Activated CD4-positive, alpha-beta T cell treated with anti-CD3 and anti-CD28 coated beads, Interleukin-10, Interleukin-2, amounts not matched to agents 100 ng/mL and 50 ng/mL, durations not matched to agents 16 hours and 8 hours (primary cell): Measurements from ENCODE around the gene SLIT1.
A peak's percentile ranks its signal among the peaks of the same experiment; 100 is the strongest.

Experiments used
- DNase-seq: peaks from one replicate; pipeline ENCODE4 v3.0.0-alpha.2; 2020

Gene SLIT1

GRCh38 chr10:97078261-97078937 is 107.4 kb downstream of the SLIT1 start:
- DNase-seq, result no peak

DNA sequence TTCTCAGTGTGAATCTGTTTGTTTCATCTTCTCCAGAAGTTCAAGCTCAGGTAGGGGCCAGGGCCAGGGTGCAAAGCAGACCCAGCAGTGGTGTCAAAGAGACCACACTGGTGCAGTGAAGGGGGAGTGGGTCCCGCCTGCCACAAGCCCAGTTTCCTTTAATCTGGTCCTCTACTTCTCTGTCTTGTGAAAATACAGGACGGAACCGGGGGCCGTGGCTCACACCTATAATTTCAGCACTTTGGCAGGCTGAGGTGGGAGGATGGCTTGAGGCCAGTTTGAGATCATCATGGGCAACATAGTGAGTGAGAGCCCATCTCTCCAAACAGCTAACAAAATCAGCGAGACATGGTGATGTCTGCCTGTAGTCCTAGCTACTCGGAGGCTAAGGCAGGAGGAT is 109.0 kb downstream of the SLIT1 start:
- no peak for DNase-seq

GRCh38 chr10:97075961-97076525 is 109.7 kb downstream of the SLIT1 start:
- no peak for DNase-seq

GRCh38 chr10:97075421-97075820 is 110.3 kb downstream of the SLIT1 start:
- DNase-seq, result no peak

DNA sequence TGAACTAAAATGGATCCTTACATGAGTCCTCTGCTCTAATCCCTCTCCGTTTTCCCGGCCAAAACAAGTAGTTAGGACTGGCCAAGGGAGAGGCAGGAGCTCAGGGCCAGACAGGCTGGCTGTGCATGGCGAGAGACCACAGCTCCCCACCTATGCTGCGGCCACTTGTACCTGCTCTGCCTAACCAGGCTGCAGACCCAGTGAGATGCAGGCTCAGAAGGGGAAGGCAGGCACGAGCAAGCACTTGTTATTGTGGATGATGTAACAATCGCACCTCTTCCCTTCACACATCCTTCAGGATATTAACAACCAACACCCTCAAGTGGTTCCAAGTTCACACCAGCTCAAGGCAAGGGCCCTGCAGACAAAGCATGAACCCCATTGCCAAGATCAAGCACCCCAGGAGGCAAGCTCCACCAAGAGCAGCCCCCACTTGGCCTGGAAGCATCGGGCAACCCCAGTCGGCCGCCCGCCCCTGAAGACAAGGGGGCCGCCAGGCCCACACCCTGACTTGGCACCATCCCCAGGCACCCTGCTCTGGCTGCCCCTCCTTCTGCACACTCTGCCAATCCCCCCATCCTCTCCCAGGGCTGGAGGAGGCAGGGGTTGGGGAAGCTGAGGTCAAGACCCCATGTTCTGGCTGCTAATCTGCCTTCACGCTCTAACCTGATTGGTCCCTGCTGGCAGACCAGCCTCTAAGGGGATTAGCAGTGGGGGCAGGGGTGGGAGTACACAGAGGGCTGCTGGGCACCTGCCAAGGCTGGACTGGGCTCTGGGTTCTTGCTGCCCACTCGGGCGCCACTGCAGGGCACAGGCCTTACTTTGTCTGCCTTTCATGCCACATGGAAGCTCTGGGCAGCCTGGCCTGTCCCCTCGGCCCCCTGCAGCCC is 111.3 kb downstream of the SLIT1 start:
- DNase-seq, result no peak

DNA sequence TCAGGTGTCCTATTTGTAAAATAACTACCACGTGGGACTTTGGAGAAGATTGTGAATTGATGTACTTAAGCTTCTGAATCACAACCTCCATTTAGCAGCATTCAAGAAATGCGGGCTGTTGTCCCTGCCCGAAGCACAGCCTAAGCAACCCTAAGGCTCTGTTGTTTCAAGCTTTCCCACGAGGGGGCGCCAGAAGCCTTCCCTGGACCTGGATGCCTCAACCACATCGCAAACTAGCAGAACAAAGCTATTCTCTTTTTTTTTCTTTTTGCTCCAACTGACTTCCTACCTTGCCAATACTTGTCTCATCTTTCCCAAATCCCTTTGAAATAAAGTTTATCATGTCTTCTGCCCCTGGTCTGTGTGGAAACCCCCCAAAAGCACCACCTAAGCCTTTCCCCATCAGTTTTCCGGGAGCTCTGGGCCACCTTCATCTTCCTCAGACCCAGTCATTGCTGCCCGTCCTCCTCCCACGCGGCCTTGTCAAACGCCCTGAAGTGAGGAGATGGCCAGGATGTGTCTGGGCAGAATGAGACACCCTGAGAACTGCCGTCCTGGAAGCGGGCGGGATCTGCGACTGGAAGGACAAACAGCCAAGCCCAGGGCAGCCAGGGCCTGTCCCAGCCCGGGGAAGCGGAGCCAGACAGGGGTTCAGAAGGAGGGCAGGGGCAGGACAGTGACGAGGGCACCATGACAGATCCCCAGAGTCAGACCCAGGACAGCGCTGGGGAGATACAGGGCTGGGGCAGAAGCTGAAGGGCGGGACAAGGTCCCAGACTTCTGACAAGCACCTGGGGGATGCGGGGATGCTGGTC is 112.7 kb downstream of the SLIT1 start:
- peak; percentile 85 for DNase-seq

- DNase-seq, result no peak
Measured at GRCh38 chr10:97071496-97071895, 114.3 kb downstream of the SLIT1 start.

- peak; percentile 79 for DNase-seq
Measured at GRCh38 chr10:97069576-97070362, 116.0 kb downstream of the SLIT1 start.

DNA sequence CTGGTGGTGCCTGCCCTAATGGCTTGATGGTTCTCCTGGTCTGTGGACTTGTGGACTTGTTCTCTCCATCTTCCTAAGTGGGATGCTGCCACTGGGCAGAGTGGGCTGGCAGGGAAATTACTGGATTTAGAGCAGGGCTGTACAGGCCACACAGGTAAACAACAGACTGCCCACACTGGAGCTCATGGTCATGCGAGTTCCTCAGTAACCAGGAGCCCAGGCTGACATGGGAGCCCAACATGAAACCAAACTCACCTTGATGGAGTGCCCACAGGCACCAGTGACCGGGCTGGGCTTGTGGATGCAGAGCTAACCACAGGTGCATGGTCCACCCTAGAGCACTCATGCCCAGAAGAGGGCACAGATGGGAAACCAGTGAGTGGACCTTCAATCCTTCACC is 116.7 kb downstream of the SLIT1 start:
- no peak for DNase-seq

DNA sequence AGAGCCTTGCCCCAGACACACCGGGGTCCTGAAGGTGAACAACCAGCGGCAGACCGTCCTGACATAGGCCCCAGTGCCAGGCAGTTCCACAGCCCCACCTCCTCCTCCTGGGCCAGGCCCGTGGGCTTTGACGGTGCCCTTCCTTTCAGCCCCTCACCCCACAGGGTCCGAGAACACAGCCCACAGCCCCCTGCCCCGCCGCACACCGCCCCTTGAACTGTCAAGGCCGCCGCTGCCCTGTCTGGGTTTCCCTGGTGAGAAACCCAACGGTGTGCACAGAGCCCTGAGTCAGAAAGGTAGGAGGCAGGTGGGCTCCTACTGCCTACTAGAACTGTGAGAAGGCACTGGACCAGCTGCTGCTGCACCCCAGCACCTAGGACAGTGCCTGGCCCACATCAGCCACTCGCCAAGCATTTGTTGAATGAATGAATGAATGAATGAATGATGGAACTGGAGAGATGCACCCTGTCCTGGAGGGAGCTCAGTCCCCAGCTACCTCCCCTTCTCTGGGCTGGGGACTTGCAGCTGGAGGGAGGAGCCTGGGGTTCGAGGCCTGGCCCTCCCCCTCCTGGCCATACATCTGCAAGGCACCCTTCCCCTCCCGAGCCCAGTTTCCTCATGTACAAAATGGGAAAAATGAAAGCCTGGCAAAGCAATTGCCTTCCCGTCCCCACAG is 117.9 kb downstream of the SLIT1 start:
- DNase-seq, result no peak

DNA sequence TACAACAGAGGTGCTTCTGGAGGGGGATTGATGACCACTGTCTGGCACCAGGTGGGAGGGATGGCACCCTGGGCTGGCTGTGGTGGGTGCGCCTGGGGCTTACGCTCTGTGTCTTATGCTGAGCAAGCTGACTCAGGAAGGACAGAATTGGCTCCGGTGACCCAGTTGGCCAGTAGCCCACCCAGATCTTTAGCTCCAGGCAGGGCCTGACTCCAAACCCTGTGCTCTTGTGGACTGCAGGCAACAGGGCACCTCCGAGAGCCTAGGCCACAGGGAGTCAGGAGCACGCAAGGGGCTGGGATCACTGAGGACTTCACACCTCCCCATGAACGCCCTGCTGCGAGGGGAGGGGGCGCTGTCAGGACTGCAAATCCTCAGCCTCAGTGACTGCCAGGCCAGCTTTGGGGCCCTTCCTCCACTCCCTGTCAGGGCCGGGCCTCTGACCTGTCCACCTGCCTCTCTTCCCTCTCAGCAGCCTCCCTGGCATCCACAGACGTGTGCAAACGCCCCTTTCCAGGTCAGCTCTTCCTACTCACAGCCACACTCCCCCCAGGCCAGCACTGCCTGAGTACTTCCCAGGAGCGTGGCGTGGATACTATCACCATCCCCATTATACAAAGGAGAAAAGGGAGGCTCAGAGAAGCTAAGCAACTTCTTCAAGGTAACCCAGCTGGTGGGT is 118.7 kb downstream of the SLIT1 start:
- DNase-seq, result no peak

- DNase-seq, result no peak
Measured at GRCh38 chr10:97065686-97066660, 119.8 kb downstream of the SLIT1 start.

DNA sequence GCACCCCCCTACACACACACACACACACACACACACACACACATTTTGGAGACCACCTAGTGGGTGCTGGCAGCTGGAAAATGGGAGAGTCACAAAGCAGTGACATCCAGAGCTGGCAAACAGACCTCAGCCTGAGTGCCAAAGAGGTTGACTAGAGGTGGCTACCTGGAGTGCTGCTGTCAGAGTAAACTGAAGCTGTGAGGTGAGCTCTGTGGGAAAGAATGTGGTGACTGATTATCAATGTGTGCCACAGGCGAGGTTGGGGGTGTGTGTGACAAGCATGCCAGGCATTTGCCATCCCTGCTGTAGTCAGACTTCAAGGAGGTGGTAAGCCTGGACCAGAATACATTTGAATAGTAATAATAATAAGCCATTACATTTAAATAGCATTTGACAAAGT is 120.6 kb downstream of the SLIT1 start:
- DNase-seq, result no peak

DNA sequence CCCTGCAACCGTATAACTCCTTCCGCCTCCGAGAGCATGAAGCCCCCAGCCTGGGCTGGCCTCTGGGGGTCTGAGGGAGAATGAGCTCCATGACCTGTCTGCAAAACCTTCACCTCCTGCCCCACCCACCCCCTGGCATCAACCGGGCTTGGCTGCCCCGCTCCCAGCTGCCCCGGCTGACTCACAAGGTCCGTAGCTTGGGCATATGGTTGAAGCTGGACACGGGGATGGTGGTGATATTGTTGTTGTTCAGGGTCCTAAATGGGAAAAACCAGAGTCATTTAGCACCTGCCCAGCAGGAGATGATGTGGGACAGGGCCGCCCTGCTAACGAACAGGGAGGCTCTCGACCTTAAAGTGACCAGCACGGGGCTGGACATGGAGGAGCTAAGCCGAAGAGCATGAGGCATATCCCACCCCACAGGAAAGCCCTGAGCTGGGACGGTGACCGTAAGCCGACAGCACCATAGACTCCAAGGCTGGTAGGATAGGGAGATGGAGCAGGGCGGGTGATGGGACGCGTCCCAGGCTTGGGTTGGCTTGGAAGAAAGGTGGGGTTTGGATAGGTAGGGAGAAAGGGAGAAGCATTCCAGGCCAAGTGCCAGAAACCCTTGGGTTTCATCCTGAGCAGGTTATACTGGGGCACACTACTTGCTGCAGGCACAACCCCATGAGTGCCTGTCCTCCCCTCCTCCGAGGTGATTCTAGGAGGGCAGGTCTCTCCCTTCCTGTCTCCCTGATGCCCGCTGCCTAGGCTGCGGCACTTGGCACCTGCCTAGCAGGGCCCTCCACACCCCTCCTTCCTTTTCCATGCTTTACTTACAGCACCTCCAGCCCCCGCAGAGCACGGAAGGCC is 121.5 kb downstream of the SLIT1 start:
- DNase-seq, result no peak

DNA sequence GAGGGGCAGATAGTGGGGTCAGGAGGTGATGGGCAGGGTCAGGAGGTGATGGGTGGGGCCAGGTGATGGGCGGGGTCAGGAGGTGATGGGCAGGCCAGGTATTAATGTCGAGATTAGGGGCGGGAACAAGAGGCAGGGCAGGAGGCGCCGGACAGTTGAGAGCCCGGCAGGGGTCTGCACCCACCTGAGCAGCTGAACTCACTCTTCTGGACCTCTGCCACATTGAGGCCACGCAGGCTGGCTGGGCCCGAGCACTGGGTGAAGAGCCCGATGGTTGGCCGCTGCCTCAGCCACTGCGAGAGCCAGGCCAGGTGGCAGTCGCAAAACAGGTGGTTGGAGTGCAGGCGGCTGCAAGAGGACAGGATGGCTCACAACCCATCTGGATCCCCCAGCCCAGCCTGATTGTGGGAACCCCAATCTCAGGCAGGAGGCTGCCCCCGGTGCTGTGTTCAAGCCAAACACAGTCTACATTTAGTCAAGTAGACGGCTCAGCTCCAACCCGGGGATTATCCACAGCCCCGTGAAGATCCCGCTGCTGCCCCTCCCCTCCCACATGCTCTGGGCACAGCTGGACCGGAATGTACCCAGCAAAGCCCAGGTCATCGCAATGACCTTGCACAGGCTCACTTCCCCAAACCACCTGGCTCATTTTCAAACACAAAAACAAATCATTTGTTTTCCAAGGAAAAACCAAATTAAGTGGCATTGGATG is 122.3 kb downstream of the SLIT1 start:
- no peak for DNase-seq

- DNase-seq, result no peak
Measured at GRCh38 chr10:97062456-97062855, 123.3 kb downstream of the SLIT1 start.

DNA sequence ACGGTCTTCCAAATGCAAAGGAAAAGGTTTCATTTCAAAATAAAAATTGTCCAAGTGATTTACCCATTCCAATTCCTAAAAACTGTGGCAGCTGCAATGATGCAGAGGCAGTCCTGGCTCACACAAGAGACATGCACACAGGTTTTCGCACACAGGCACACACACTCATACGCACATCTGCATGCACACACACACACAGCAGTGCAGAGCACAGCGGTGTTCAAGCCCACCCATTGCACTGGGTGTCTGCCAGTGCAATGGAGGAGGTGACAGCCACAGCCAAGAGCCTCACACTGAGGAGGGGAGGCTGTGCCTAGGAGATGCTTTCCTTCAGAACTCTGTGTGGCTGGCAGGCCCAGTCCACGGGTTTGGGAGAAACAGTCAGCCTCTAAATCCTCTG is 123.7 kb downstream of the SLIT1 start:
- DNase-seq, result no peak

DNA sequence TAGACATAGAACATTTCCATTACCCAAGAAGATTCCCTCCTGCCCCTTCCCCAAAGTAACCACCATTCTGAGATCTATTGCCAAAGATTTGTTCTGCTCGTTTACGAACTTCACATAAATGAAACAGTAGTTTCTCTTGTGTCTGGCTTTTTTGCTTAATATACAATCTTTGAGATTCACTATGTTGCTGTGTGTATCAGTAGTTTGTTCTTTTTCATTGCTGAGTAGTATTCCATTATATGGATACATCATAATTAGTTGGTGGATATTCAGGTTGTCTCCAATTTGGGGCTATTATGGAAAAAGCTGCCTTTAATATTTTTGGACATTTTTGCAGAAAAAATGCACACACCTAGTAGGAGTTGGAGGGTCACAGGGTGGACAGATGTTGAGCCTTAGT is 124.3 kb downstream of the SLIT1 start:
- DNase-seq, result no peak
